GM15510 (cell line): Measurements from ENCODE around the gene ELMO1.
A peak's percentile ranks its signal among the peaks of the same experiment; 100 is the strongest.

Experiments used
- POLR2A ChIP-seq: IDR thresholded peaks from 3 replicates; pipeline ENCODE4 v1.6.1; 2011; ENCODE audit warnings: borderline replicate concordance; ENCODE audit not compliant: insufficient read length; ENCODE audit errors: extremely low read depth

The ELMO1 gene, protein sequence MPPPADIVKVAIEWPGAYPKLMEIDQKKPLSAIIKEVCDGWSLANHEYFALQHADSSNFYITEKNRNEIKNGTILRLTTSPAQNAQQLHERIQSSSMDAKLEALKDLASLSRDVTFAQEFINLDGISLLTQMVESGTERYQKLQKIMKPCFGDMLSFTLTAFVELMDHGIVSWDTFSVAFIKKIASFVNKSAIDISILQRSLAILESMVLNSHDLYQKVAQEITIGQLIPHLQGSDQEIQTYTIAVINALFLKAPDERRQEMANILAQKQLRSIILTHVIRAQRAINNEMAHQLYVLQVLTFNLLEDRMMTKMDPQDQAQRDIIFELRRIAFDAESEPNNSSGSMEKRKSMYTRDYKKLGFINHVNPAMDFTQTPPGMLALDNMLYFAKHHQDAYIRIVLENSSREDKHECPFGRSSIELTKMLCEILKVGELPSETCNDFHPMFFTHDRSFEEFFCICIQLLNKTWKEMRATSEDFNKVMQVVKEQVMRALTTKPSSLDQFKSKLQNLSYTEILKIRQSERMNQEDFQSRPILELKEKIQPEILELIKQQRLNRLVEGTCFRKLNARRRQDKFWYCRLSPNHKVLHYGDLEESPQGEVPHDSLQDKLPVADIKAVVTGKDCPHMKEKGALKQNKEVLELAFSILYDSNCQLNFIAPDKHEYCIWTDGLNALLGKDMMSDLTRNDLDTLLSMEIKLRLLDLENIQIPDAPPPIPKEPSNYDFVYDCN

GRCh38 chr7:37448636-37449361 lies at the start of gene ELMO1:
Gene ELMO1 (minus strand): TSS chr7:37448864. CDS start chr7:37342690, 106,174 bp downstream.
- TF ChIP-seq POLR2A: peak; percentile 47

DNA sequence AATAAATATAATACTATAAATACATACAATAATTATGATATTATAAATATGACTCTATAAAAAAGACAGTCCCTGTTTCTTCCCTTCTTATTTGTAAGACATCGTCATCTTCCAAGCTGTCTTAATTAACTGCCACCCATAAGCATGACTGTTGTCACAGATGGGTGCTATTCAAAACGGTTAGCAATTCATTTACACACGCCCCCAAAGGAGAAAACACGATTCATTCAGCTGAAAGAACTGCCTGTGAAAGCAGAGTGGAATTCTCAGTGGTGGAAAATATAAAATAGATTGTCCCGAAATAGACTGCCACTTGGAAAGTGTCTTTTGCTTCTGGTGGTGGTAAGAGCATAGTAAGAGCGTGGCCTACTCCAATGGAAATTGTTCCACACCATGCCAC lies 48.9 kb upstream of the ELMO1 start:
- TF ChIP-seq POLR2A: no peak

GRCh38 chr7:37495574-37496184 lies 47.0 kb upstream of the ELMO1 start:
- TF ChIP-seq POLR2A: no peak

- no peak for TF ChIP-seq POLR2A
Measured at GRCh38 chr7:37494926-37495325, 46.3 kb upstream of the ELMO1 start.

DNA sequence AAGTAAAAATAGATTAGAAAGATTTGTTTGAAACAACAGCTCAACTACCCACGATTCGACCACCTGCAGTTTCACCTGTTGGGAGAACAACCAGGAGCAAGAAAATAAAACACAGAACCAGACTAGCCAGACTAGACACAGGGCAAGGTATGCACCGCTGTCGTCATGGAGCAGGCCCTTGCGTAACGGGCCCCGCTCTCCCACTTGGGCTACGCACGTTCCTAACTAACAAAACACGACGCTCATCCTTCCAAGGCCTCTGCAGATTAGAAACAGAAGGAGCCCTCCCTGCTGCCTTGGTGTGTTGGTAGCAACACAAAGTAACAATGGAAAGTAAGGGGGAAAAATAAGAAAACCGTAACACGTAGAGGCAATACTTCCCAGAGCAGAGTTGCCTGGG lies 45.1 kb upstream of the ELMO1 start:
- no peak for TF ChIP-seq POLR2A

DNA sequence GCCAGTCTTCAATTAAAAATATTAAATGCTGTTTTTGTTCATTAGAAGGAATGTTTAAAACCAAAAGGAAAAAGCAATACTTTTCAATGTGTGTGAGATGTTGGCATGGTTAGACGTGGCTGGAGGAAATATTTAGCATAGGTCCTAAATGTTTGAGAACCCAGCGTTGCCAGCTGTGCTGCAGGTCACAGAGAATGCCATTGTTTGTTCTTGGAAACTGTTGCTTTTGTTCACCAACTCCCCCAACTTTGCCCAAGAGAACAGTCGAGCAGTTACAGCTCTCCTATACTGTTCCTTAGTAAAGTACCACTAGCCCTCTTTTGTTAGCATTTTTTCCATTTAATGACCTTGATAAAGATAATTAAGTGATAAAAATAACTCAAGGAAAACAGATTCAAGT lies 44.5 kb upstream of the ELMO1 start:
- no peak for TF ChIP-seq POLR2A

GRCh38 chr7:37491919-37492694 lies 43.4 kb upstream of the ELMO1 start:
- no peak for TF ChIP-seq POLR2A

DNA sequence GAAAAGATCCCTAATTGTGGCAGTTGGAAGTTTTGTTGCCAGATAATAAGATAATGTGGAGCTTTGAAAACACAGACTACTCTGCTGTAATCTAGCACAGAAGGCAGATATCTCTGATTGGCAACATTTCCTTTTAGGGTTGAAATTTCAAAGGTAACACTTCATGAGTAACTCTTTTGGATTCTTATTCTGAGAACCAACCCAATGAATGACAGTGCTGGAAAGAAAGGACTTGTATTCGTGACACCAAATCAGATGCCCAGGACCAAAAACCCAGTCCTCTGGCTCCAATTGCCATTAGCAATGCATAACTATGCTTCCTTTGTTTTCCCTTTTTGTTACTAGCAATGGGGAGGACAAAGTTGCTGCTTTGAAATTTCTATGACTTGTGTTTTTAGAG lies 41.0 kb upstream of the ELMO1 start:
- TF ChIP-seq POLR2A: no peak

GRCh38 chr7:37488163-37488764 lies 39.6 kb upstream of the ELMO1 start:
- no peak for TF ChIP-seq POLR2A

DNA sequence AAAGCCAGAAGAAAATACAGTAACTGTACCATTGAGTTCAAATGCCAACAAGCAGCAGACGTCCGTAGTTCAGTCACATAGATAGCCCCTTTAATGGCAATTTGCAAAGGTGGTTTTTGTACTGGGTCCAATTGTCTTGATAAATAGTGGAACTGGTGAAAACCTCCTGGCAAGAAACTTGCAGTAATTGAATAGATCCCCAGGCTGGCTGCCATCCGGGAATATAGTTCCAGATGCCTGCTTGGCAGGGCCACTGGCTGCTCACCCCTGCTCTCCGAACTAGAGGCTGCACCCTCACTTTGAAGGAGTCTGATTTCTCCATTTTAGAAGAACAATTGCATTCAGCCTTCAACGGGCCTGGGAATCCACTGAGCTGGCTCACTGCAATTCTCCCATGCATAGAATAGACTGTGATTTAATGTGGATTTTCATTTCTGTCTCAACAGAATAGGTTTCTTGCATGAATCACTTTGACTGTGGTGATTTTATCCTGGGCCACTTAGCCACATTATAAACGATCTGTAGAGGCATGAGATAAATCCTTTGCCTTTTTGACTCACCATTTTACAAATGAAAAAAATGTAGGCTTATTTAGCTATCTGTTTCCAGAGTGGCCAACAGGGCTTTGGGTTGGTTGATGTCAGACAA lies 35.9 kb upstream of the ELMO1 start:
- TF ChIP-seq POLR2A: no peak

GRCh38 chr7:37483627-37484026 lies 35.0 kb upstream of the ELMO1 start:
- no peak for TF ChIP-seq POLR2A

DNA sequence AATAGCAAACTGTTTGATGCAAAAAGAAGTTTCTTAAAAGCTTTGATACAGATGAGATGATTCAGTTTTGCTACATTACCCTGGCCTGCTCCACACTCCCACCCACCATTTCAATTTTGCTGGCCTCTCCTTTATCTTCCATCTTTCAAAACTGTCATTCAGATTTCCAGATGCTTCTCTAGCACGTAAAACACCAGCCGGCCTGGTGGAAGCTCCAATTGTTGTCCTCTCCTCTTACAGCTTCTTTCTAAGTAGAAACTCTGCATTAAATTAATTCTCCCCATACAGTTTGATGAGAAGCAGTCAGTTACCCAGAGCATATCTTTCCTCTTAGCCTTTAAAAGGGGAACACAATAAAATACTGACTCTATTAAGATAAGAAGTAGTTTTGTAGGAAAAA lies 34.3 kb upstream of the ELMO1 start:
- no peak for TF ChIP-seq POLR2A

GRCh38 chr7:37482505-37482904 lies 33.8 kb upstream of the ELMO1 start:
- no peak for TF ChIP-seq POLR2A
